ENCODE results near the gene TGM3.

Gene TGM3

DNA sequence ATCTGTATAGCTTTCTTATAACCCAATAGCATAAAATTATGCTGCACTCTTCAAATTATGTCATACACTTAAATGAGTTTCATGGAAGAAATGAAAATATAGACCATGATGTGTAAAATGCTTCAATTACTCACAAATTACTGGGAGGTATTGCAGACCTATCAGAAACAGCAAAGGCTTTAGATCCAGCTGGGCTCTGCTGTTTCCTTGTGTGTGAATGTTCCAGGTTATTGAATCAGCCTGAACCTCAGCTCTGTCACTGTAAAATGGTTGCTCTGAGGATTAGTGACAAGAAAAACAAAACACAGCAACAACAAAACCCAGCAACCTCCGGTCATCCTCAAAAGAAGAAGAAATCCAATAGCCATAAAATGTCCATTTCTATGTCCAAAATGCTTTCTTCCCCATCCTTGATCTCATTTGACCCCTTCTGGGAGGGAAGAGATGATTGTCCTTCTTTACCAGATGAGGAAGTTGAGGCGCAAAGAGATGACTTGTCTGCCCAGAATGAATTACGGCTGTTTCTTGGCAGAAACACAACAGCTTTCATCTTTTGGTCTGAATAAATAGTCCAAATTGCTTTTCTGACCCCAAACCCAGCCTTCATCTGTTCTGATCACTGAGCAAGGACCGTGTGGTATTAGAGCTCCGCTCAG lies 42.7 kb downstream of the TGM3 start:
- DNase-seq (ENCODE audit: low read depth) = no peak
- TF ChIP-seq, protein P1, sequence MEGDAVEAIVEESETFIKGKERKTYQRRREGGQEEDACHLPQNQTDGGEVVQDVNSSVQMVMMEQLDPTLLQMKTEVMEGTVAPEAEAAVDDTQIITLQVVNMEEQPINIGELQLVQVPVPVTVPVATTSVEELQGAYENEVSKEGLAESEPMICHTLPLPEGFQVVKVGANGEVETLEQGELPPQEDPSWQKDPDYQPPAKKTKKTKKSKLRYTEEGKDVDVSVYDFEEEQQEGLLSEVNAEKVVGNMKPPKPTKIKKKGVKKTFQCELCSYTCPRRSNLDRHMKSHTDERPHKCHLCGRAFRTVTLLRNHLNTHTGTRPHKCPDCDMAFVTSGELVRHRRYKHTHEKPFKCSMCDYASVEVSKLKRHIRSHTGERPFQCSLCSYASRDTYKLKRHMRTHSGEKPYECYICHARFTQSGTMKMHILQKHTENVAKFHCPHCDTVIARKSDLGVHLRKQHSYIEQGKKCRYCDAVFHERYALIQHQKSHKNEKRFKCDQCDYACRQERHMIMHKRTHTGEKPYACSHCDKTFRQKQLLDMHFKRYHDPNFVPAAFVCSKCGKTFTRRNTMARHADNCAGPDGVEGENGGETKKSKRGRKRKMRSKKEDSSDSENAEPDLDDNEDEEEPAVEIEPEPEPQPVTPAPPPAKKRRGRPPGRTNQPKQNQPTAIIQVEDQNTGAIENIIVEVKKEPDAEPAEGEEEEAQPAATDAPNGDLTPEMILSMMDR (IDR thresholded peaks at IDR 0.05; ENCODE audit: control insufficient read depth, extremely low read depth, insufficient read depth) = no peak
- H3K4me3 ChIP-seq (ENCODE audit: low read depth, low read length) = no peak overlapping the region

- DNase-seq (ENCODE audit: low read depth) = no peak
- no peak overlapping the region for H3K4me3 ChIP-seq (ENCODE audit: low read depth, low read length)
- TF ChIP-seq, protein P1 (IDR thresholded peaks at IDR 0.05; ENCODE audit: control insufficient read depth, extremely low read depth, insufficient read depth) = no peak
These were observed 44.3 kb downstream of the TGM3 start for GRCh38 chr20:2340136-2340535.

DNA sequence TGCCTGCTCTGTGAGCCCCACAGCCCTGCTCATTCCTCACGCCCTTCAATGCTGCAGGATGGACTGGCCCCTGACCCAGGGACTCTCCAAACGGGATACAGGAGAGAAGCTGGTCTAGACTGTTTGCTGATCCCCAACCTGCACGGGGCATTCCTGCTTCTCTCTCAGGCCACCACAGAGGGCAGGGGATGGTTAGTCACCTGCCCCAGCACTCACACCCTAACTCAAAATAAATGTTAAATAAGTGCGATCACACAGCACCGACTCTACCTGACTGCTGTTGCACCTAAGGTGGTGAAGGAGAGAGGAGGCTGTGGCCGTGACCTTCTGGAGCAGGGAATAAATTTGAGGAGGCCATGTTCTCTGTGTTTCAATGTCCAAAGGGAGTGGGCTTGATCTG lies 45.0 kb downstream of the TGM3 start:
- TF ChIP-seq, protein P1 (IDR thresholded peaks at IDR 0.05; ENCODE audit: control insufficient read depth, extremely low read depth, insufficient read depth) = no peak
- H3K4me3 ChIP-seq (ENCODE audit: low read depth, low read length) = no peak overlapping the region
- DNase-seq (ENCODE audit: low read depth) = no peak

DNA sequence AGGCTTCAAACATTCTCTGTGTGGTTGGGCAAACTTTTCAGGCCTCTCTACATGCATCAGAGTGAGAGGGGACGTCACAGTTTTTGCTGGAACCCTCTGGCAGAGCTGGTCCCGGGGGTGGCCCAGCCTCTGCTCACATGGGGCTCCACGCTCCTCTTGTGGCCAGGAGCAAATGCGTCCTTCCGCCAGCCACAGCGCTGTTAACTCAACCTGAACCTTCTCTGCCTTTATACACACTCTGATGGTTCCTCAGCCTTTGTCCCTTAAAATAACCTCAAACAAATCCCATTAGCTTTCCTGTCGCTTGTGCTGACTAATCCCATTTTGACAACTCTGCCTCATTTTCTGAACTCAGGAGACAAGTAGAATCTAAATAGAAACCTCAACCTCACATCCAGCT lies 45.5 kb downstream of the TGM3 start:
- no peak for DNase-seq (ENCODE audit: low read depth)
- TF ChIP-seq, protein P1 (IDR thresholded peaks at IDR 0.05; ENCODE audit: control insufficient read depth, extremely low read depth, insufficient read depth) = no peak
- no peak overlapping the region for H3K4me3 ChIP-seq (ENCODE audit: low read depth, low read length)

- no peak for DNase-seq (ENCODE audit: low read depth)
- TF ChIP-seq, protein P1 (IDR thresholded peaks at IDR 0.05; ENCODE audit: control insufficient read depth, extremely low read depth, insufficient read depth) = no peak
- no peak overlapping the region for H3K4me3 ChIP-seq (ENCODE audit: low read depth, low read length)
These were observed 46.4 kb downstream of the TGM3 start for GRCh38 chr20:2342243-2342642.

DNA sequence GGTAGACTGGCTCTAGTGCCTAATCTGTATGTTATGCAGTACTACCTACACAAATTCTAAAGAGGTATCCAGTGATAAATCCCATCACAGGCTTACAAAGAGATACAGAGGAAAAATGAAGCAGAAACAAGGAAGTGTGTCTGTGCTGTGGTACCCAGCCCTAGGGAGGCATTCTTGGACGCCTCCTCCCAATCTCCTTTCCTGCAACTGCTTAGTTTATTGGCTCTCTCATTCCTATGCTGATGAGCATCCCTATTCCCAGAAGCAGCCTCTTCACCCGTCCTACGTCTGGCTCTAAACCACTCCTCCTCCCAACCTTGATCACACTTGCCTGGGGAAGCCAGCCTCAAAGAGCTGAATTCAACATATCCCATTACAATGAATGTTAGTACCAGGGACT lies 50.4 kb downstream of the TGM3 start:
- no peak overlapping the region for H3K4me3 ChIP-seq (ENCODE audit: low read depth, low read length)
- DNase-seq (ENCODE audit: low read depth) = no peak
- TF ChIP-seq, protein P1 (IDR thresholded peaks at IDR 0.05; ENCODE audit: control insufficient read depth, extremely low read depth, insufficient read depth) = no peak

GRCh38 chr20:2348336-2348735 lies 52.5 kb downstream of the TGM3 start:
- TF ChIP-seq, protein P1 (IDR thresholded peaks at IDR 0.05; ENCODE audit: control insufficient read depth, extremely low read depth, insufficient read depth) = no peak
- no peak overlapping the region for H3K4me3 ChIP-seq (ENCODE audit: low read depth, low read length)
- DNase-seq (ENCODE audit: low read depth) = no peak

Data from LNCaP clone FGC (cell line).